ENCODE measurements around the gene EPX. TPM values are rescaled to one million over a fixed set of nuclear protein-coding genes. Genes with fewer than 3 reads are reported as not detected.

The EPX gene
- total RNA-seq, 1 experiment from 2014 or later, result not detected

DNA sequence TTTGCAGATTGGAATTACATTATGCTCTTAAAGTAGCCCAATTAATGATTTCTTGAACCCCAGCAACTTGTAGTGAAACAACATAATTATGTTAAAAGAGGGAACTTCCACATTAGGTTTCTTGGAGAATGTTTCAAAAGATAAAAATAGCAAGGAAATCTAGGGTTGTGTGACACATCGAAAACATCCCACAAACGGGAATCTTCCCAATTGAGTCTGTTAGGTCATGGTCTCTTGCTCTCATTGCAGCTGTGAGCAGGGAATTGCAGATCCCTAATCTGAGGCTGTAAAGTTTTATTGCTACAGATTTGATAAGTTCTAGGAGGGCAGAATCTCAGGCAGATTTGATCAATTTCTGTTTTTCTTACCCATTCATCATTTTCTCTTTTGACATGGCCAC, 39.1 kb downstream of the EPX start:
- Histone ChIP-seq H2BK20ac (ENCODE audit: low read depth, low read length, poor library complexity, severe bottlenecking) (no peak overlapping the region), H3K9ac (ENCODE audit: extremely low read depth, insufficient read length, low read length) (no peak overlapping the region), H3K4ac (ENCODE audit: low read depth, low read length) (no peak overlapping the region), H3T11ph (ENCODE audit: low read length) (no peak overlapping the region), H3K56ac (ENCODE audit: insufficient read length, low read depth, low read length) (no peak overlapping the region), H3K79me2 (ENCODE audit: insufficient read depth, low read length) (no peaks in the 10 kb centered on the region), H2BK15ac (ENCODE audit: low read depth, low read length) (no peak overlapping the region), H2AFZ (ENCODE audit: low read length) (no peak overlapping the region), H4K5ac (ENCODE audit: insufficient read length, low read depth, low read length) (no peak overlapping the region), H3K27me3 (ENCODE audit: insufficient read depth, low read length) (no peaks in the 10 kb centered on the region), H3K27ac (ENCODE audit: insufficient read length, low read depth, low read length) (no peak overlapping the region), H3K9me3 (ENCODE audit: control insufficient read depth, low read depth, low read length) (no peaks in the 10 kb centered on the region), H3K79me1 (ENCODE audit: insufficient read depth, low read depth, low read length, poor library complexity, severe bottlenecking) (no peaks in the 10 kb centered on the region), H3K14ac (ENCODE audit: insufficient read depth, low read length) (no peak overlapping the region), H2BK120ac (ENCODE audit: low read depth, low read length, poor library complexity, severe bottlenecking) (no peak overlapping the region), H3K4me1 (ENCODE audit: insufficient read depth, low read length) (peaks cover 2% of the 10 kb centered on the region; the same call in 1 of the 2 replicates), H3K4me2 (ENCODE audit: insufficient read depth, insufficient read length, low read length) (no peak overlapping the region), H4K8ac (replicated peaks; ENCODE audit: insufficient read length, low read depth, low read length) (no peak overlapping the region), H4K20me1 (ENCODE audit: control insufficient read depth, insufficient read depth, insufficient read length) (no peaks in the 10 kb centered on the region), H2BK12ac (ENCODE audit: insufficient read length, low read depth, low read length) (no peak overlapping the region), H2AK5ac (ENCODE audit: insufficient read length, low read length) (no peak overlapping the region), H2BK5ac (ENCODE audit: insufficient read length, low read length) (no peak overlapping the region), H3K23me2 (ENCODE audit: insufficient read length, low read depth, low read length, poor library complexity, severe bottlenecking) (no peaks in the 10 kb centered on the region), H3K18ac (ENCODE audit: insufficient read length, low read depth, low read length) (no peak overlapping the region), H4K91ac (ENCODE audit: insufficient read length, low read depth, low read length) (no peak overlapping the region), H3K23ac (ENCODE audit: insufficient read length, low read depth, low read length) (no peak overlapping the region)
- no peaks in the 10 kb centered on the region for H3K36me3 Mint-ChIP-seq (ENCODE audit: insufficient read depth in 1 of 3, low read depth in 3 of 3)
- no peak for TF ChIP-seq CTCF (conservative IDR thresholded peaks at IDR 0.05)
- no peak for DNase-seq
- no peaks in the 10 kb centered on the region for H3K9me3 Mint-ChIP-seq
- no CpG with 5 or more reads among the region's 2 CpGs for WGBS (ENCODE audit: extremely low coverage, insufficient read length, low lambda C conversion rate)
- peaks cover 54% of the 10 kb centered on the region for H3K27me3 Mint-ChIP-seq (ENCODE audit: low read depth)
- peaks cover 16 to 22% of the 10 kb centered on the region in 2 experiments for H3K4me1 Mint-ChIP-seq
- no peak overlapping the region for H3K4me3 Mint-ChIP-seq
- no peak overlapping the region for H3K27ac Mint-ChIP-seq

All from H9 (cell line).